Activated CD4-positive, alpha-beta T cell treated with anti-CD3 and anti-CD28 coated beads, Interleukin-2, Interleukin-4, amounts not matched to agents 100 ng/mL and 50 ng/mL, durations not matched to agents 16 hours and 8 hours (primary cell): Measurements from ENCODE around the gene MAT2A.
"Not testable (repeated sequence)": the region's sequence is repeated elsewhere in the genome, so short reads cannot be mapped to it uniquely, and the experiment has no call there.

ENCODE experiments used
- DNase-seq: peaks from one replicate; pipeline ENCODE4 v3.0.0-alpha.2; 2020; ENCODE audit warnings: low spot score

The MAT2A gene

GRCh38 chr2:85524336-85524908 is 14.5 kb upstream of the MAT2A start:
- no peak for DNase-seq

- DNase-seq: no peak
Observed at GRCh38 chr2:85525029-85525428, 13.9 kb upstream of the MAT2A start.

DNA sequence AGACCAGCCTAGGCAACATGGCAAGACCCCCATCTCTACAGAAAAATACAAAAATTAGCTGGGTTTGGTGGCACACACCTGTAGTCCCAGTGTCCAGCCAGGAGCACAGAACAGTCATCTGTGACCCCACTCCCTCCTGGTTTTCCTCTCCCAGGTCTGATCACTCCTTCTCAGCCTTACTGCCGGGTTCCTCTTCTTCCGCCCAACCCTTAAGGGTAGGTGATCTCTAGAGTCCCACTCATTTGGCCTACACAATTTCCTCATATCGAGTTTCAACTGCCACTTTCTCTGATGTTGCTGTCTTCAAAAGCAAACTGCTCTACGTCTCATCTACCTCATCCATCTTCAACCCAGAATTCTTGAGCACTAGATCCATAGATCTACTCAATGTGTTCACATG is 13.4 kb upstream of the MAT2A start:
- no peak for DNase-seq

DNA sequence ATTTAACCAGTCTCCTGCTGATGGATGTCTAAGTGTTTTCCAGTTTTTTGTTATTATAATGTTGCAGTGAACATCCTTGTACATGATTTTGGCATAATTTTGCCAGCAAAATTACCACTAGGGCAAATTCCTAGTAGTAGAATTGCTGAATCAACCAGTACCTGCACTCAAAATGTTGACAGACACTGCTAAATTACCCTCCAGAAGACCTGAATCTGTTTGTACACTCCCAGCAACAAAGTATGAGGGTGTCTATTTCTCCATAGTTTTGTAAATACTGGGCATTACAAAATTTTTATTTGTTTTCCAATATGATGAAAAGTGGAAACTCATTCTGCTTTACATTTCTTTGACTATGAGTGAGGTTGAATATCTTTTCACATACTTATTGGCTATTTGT is 11.2 kb upstream of the MAT2A start:
- DNase-seq: no peak

GRCh38 chr2:85528355-85528754 is 10.6 kb upstream of the MAT2A start:
- DNase-seq: no peak

GRCh38 chr2:85529809-85530208 is 9.2 kb upstream of the MAT2A start:
- DNase-seq: no peak

DNA sequence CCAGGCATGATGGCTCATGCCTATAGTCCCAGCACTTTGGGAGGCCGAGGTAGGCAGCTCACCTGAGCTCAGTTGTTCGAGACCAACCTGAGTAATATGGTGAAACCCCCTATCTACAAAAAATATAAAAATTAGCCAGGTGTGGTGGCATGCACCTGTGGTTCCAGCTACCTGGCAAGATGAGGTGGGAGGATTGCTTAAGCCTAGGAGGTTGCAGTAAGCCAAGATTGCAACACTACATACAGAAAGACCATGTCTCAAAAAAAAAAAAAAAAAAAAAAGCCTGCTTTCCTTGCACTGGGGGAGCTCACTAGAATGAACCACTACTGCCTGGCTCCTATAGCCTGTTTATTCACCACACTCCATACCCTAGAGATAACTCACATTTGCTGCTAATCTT is 7.4 kb upstream of the MAT2A start:
- no peak for DNase-seq

GRCh38 chr2:85534099-85534498 is 4.9 kb upstream of the MAT2A start:
- DNase-seq: no peak

DNA sequence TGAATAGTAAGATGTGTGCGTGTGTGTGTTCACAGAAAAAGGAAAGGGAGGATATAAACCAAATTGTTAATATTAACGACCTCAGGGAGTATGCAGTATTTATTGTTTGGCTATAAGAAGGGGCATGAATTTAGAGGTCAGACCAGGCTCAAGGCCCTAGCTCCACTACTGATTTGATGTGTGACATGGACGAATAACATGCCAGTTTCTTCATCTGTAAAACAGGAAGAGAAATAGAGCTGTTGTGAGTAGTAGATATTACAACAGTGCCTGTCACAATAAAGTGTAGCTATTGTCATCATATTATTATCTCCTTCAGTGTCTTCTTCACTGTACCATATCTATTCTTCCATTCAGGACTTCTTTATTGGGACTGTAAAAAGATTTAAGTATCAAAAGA is 4.1 kb upstream of the MAT2A start:
- no peak for DNase-seq

- no peak for DNase-seq
Observed at GRCh38 chr2:85536479-85536878, 2.5 kb upstream of the MAT2A start.

GRCh38 chr2:85537600-85538506 is 1.1 kb upstream of the MAT2A start:
- DNase-seq: no peak

GRCh38 chr2:85539361-85540132 is 579 bp downstream of the MAT2A start:
- peak; percentile 77 for DNase-seq

- no peak for DNase-seq
Observed at GRCh38 chr2:85540133-85540648, 1.2 kb downstream of the MAT2A start.

GRCh38 chr2:85541262-85541661 is 2.3 kb downstream of the MAT2A start:
- no peak for DNase-seq

GRCh38 chr2:85541753-85542457 is 2.9 kb downstream of the MAT2A start:
- no peak for DNase-seq

DNA sequence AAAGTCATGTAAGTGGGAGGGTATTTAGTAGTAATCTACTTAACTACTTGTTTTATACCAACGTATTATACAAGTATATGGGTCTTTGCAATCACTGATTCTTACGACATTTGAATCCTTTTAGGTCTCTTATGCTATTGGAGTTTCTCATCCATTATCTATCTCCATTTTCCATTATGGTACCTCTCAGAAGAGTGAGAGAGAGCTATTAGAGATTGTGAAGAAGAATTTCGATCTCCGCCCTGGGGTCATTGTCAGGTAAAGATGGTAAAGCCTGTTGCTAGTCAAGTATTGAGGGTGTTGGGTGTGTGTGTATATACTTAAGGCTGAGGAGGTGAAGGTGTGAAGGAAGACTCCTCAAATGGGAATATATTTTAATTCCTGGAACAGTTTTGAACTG is 3.8 kb downstream of the MAT2A start:
- DNase-seq: no peak

DNA sequence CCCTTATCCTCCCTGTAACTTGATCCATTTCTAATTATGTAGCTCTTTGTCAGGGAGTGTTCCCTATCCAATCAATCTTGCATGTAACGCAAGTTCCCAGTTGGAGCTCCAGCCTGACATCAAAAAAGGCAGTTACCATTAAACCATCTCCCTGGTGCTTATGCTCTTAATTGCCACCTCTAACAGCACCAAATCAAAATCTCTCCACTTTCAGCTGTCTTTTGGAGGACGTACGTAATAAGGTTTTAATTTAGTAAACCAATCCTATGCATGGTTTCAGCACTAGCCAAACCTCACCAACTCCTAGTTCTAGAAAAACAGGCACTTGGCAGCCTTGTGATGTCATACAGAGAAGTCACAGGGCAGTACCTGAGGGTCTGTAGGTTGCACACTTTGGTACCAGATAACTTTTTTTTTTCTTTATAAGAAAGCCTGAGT is 5.3 kb downstream of the MAT2A start:
- not testable (repeated sequence) for DNase-seq

DNA sequence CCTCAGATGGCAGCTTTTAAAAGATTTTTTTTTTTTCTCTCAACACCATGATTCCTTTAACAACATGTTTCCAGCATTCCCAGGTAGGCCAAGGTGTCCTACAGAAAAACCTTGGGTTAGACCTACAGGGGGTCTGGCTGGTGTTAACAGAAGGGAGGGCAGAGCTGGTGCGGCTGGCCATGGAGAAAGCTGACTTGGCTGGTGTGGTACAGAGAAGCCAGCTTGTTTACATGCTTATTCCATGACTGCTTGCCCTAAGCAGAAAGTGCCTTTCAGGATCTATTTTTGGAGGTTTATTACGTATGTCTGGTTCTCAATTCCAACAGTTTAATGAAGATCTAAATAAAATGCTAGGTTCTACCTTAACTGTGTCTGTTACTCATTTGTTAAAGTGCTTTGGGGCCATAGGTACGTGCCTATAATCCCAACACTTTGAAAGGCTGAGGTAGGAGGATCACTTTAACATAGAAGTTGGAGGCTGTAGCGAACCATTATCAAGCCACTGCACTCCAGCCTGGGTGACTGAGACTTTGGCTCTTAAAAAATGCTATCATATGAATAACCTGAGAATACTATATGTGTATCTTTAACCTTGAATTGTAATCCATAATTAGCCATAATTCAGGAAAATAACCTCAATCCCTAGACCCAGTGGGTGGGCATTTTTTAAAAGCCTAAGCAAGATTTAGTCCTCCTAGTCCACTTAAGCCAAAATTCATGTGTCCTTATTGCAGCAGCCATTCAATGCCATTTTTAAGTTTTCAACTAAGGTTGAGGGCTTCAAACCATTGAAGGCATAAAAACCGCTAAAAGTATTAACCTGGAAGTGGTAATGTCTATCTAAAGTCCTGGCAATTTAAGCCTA is 6.2 kb downstream of the MAT2A start:
- not testable (repeated sequence) for DNase-seq

- no peak for DNase-seq
Observed at GRCh38 chr2:85545780-85546240, 6.8 kb downstream of the MAT2A start.

DNA sequence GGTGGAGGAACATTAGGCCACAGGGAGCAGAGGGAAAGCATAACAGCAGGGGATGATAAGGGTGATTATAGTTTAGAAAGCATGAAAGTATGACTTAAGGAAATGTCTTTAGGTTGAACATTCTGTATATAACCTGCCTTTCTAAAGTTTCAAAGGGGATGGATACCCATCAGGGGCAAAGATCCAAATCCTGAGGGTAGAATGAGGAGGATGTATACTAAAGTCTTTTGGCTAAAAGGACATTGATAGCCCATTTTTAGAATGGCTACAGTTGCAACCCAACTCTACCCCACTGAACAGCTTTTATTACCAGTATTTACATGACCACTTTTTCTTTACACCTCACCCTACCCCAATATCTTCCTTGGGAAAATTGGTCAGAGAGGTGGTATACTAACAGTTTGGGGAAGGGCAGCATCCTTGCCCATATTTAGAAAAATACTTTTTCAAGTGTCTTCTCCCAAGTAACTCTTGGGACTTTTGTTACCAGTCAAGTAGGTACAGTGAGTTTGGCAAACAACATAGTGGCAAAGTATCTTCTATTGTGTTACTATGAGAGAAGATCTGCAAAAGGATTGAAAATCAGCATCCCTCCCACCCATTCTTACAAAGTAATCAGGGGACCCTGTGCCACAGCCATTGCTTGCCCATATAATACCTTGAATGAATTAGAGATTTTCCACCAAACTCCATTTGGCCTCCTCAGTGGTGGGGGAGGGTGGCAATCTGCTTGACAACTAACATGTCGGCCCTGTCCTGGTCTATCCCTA is 8.3 kb downstream of the MAT2A start:
- no peak for DNase-seq
